ENCODE data around the gene SIGMAR1.
"Not testable (repeated sequence)": the region's sequence is repeated elsewhere in the genome, so short reads cannot be mapped to it uniquely, and the experiment has no call there.

Gene SIGMAR1

GRCh38 chr9:34654323-34655051 lies 16.9 kb upstream of the SIGMAR1 start:
- DNase-seq (ENCODE audit: low read depth), result no peak

DNA sequence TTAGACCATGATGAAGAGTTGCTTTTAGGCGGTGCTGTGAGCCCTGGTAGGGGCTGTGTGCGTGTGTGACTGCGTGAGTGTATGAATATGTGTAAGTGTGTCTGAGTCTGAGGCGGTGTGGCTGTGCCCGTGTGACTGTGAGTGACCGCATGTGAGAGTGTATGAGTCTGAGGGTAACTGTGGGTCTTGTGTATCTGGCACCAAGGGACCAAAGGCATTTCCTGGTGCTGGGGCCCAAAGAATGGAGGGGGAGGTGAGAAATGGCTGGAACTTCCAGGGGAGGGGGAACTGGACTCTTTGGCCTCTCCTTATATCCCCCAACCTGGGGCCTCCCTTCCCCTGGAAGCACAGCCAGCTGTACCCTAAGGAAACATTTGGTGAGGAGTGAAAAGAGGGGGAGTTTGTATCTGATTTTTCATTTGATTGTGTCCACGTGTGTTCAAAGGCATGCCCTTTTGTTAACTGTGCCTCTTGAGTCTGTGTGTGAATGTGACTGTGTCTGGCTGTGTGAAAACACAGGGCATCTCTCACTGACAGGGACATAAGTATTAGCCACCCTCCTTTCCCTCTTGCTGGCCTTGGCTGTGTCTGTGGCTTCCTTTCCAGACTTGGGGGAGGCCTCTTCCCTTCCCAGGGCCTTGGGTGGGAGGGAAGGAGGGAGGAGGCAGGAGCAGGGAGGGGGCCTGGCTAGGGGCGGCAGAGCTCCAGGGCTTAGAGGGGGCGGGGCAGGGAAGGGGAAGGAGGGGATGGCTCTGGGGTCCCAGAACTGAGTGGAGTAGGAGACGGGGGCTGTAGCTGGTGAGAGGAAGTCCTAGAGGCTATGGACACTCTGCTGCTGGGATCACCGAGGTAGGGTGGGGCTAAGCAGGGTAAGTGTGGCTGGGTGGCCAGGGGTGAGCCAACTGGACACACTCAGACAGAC lies 15.8 kb upstream of the SIGMAR1 start:
- DNase-seq (ENCODE audit: low read depth), result no peak

- DNase-seq (ENCODE audit: low read depth), result no peak
Observed at GRCh38 chr9:34652602-34653000, 15.0 kb upstream of the SIGMAR1 start.

DNA sequence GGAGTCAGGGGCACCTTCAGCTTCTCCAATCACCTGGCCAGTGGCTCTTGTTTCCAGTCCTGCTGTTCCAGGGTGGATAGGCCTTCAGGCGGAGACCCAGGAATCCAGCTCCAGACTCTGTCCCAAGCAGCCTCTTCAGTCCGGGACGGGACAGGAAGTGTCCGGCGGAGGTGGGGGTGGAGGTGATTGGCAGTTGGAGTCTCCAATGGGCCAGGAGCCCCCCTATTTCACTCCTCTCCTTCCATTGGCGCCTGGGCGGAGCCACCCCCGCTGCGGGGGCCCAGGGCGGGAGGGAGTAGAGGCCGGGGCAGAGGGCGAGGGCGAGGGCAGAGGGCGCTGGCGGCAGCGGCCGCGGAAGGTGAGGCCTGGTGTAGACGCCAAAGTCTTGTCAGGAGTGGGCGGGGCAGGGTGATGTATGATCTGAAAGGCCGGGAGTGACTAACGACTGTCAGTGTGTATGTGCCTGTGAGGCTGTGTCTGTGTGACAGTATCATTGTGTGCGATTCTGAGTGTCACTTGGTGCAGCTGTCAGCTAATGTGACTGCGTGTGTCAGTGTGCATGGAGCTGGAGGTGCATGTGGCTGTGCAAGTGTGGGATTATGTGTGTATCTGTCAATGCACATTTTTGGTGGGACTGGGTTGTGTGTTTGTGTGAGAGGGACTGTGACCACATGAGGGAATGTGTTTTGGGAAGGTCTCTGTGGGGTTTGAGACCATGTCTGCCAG lies 14.5 kb upstream of the SIGMAR1 start, which contains the start of gene IL11RA:
Gene IL11RA (plus strand): TSS at position 310 of the 726 bp plus-strand sequence. CDS start 3,033 bp downstream, outside the sequence.
- DNase-seq (ENCODE audit: low read depth), result peak; percentile 40

DNA sequence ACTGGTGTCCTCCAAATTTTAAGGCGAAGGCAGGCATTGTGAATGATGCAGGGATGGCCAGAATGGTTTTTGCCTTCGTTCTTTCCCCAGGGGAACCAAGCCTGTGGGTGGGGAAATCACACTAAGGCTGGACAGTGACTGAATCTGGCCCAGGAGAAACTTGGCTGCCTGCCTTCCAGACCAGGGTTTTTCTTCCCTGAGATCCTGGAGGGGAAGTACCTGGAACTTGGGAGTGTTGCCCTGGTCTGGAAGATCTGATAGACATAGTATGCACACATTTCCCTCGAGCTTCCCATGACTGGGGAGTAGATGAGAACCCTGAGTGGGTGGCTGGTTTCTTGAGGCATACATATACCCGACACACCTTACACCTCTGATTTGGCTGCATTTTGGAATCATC lies 13.7 kb upstream of the SIGMAR1 start:
- no peak for DNase-seq (ENCODE audit: low read depth)

GRCh38 chr9:34650816-34651215 lies 13.2 kb upstream of the SIGMAR1 start:
- DNase-seq (ENCODE audit: low read depth), result no peak

GRCh38 chr9:34648673-34649072 lies 11.1 kb upstream of the SIGMAR1 start:
- DNase-seq (ENCODE audit: low read depth), result no peak

DNA sequence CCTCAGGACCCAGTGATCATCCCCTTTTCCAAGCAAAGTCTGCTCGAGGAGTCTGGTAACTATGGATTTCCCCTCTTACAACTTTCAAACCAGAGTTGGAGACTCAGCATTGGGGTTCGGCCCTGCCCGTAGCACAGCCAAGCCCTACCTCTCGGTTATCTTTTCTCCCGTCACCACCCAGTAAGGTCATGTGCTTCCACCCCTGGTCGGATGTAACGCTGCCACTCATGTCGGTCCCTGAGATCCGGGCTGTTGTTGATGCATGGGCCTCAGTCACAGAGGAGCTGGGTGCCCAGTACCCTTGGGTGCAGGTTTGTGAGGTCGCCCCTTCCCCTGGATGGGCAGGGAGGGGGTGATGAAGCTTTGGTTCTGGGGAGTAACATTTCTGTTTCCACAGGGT lies 10.1 kb upstream of the SIGMAR1 start:
- no peak for DNase-seq (ENCODE audit: low read depth)

GRCh38 chr9:34647084-34647403 lies 9.5 kb upstream of the SIGMAR1 start:
- DNase-seq (ENCODE audit: low read depth), result no peak

DNA sequence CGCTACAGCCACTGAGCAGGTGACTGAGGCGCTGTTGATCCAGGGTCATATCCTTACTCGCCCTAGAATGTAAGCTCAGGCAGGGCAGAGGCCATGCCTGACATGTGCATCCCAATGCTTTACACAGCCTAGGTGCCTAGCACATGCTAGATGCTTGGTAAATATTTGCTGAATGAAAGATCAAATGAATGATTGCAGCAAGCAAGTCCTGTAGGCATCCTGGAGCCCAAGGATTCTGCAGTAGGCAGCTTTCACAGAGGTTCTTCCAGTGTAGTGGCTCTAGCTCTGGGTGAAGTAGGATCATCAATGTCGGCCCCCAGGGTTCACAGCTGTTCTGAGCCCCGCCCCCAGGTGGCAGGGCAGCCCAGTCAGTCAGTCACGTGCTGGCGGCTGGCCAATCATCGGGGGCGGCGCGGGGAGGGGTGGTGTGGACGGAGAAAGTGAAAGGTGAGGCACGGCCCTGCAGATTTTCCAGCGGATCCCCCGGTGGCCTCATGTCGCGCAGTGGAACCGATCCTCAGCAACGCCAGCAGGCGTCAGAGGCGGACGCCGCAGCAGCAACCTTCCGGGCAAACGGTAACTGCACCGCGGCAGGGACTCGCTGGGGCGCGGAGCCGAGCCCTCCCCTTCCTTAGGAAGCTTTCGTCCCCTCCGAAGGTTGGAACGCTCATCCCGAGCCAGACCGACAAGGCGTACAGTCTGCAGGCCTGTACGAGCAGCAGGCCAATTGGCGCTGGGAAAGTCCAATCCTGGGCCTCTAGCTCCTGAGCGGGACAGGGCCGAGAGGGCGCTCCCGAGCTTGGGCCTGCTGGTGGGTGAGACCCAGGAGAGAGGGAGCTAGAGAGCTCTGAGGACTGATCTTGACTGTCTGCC lies 8.9 kb upstream of the SIGMAR1 start, which contains the start of gene GALT:
Gene GALT (plus strand): TSS at position 465 of the 873 bp plus-strand sequence. CDS start 30 bp downstream, at position 495.
- peak; percentile 94 for DNase-seq (ENCODE audit: low read depth)

- DNase-seq (ENCODE audit: low read depth), result no peak
Observed at GRCh38 chr9:34644766-34645314, 7.3 kb upstream of the SIGMAR1 start.

DNA sequence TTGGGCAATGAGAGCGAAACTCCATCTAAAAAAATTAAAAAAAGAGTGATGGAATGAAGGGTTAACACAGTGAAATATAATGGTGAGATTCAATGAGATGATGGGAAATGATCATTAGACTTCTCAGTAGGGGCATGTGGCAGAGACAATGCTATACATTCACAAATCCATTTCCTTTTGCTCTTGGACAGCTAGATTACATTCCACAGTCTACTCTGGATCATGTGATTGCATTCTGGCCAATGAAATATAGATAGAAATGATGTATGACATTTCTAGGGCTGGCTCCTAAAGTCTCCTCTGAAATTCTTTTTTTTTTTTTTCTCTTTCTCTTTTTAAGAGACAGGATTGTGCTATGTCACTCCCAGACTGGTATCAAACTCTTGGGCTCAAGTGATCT lies 5.1 kb upstream of the SIGMAR1 start:
- no peak for DNase-seq (ENCODE audit: low read depth)

DNA sequence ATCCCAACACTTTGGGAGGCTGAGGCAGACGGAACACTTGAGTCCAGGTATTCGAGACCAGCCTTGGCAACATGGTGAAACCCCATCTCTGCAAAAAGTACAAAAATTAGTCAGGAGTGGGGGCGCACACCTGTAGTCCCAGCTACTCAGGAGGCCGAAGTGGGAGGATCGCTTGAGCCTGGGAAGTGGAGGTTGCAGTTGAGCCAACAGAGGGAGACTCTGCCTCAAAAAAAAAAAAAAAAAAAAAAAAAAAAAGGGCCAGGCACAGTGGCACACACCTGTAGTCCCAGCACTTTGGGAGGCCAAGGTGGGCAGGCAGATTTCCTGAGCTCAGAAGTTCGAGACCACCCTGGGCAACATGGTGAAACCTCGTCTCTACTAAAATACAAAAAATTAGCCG lies 1.7 kb upstream of the SIGMAR1 start:
- DNase-seq (ENCODE audit: low read depth), result not testable (repeated sequence)

DNA sequence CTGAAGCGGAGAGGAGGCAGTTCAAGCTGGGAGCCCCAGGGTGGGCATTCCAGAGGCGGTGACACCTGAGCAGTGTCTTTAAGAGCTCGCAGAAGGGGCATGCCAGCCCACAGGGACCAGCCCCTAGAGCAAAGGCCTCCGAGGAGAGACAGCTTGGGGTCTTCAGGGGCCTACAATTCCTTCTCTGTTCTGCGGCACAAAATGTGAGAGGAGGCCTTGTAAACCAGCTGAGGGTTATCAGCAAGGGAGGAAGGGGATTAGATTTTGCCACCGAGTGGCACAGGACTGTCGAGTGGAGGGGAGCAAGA lies 505 bp upstream of the SIGMAR1 start:
- no peak for DNase-seq (ENCODE audit: low read depth)

- no peak for DNase-seq (ENCODE audit: low read depth)
Observed at GRCh38 chr9:34636791-34637355, 714 bp downstream of the SIGMAR1 start.

DNA sequence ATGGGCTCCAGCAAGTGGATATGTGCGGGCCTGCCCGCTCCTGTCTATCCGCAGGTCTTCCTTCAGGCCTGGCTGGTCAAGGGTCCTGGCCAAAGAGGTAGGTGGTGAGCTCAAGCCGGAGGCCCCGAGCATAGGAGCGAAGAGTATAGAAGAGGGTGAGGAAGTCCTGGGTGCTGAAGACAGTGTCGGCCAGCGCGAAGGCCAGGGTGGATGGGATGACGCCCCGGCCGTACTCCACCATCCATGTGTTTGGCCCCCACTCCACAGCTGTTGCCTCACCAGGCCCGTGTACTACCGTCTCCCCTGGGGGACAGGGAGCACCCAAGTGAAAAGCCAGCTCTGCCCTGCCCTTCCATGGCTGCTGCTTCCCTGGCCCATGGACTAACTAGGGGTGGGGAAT lies 2.0 kb downstream of the SIGMAR1 start:
- no peak for DNase-seq (ENCODE audit: low read depth)

- no peak for DNase-seq (ENCODE audit: low read depth)
Observed at GRCh38 chr9:34634551-34635248, 2.9 kb downstream of the SIGMAR1 start.

GRCh38 chr9:34633851-34634550 lies 3.6 kb downstream of the SIGMAR1 start:
- no peak for DNase-seq (ENCODE audit: low read depth)

GRCh38 chr9:34633166-34633565 lies 4.4 kb downstream of the SIGMAR1 start:
- DNase-seq (ENCODE audit: low read depth), result no peak

Measured in stimulated activated CD8-positive, alpha-beta memory T cell treated with anti-CD3 and anti-CD28 coated beads, Interleukin-7, amount 100 ng/mL, for 24 hours (primary cell).